Middle frontal gyrus (tissue), 1 donor: Measurements from ENCODE around the gene ATP4A.

ENCODE experiments used
- DNase-seq: peaks from one replicate; pipeline ENCODE4 v3.0.0-alpha.2; 2015; ENCODE audit warnings: low spot score; ENCODE audit errors: extremely low spot score

Gene ATP4A

GRCh38 chr19:35528218-35529038 is 35.0 kb downstream of the ATP4A start, which contains the start of gene SBSN:
TSS of gene SBSN (minus strand) at chr19:35528311. CDS start at chr19:35528281, 30 bp downstream.
- DNase-seq: no peak

DNA sequence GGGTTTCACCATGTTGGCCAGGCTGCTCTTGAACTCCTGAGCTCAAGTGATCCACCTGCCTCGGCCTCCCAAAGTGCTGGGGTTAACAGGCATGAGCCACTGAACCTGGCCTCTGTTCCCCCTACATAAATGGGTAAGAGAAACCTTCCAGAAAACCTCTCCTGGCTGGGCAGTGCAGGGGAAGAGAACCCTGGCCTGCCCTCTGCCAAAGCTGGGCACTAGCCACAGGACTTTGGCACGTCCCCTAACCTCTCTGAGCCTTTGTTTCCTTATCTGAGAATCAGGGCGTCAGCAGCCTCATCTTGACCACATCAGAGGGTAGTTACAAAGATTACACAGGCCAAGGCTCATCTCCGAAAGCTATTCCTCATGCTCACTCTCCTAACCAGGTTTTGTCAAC is 37.6 kb downstream of the ATP4A start:
- no peak for DNase-seq

- DNase-seq: no peak
Observed at GRCh38 chr19:35524181-35524837, 39.1 kb downstream of the ATP4A start.

GRCh38 chr19:35522745-35523327 is 40.6 kb downstream of the ATP4A start:
- DNase-seq: no peak

DNA sequence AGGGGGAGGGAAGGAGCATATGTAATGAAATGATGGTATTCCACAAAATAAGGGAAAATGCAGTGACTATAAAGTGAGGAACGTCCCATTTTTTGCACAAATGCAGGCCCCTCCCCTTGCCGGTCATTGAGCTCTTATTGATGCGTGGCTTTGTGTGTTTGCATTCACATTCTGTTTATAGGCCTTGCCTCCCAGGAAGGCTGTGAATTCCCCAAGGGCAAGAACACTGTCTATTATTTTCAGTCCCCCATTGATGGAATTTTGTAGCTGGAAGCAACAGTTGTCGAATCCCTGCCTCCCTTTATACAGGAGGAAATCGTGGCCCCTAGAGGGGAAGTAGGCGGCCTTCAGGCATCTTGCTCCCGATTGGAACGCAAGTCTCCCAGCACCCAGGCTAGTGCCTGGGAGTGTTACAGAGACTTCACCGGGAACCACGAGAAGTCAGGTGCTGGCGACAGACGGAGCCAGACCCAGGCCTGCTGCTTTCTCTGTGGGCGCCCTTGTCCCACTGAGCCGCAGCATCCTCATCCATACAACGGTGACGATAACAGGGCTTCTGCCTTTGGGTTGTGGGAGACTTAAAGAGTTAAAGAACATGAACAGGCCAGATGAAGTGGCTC is 42.2 kb downstream of the ATP4A start:
- no peak for DNase-seq

GRCh38 chr19:35519291-35519690 is 44.2 kb downstream of the ATP4A start:
- DNase-seq: no peak

DNA sequence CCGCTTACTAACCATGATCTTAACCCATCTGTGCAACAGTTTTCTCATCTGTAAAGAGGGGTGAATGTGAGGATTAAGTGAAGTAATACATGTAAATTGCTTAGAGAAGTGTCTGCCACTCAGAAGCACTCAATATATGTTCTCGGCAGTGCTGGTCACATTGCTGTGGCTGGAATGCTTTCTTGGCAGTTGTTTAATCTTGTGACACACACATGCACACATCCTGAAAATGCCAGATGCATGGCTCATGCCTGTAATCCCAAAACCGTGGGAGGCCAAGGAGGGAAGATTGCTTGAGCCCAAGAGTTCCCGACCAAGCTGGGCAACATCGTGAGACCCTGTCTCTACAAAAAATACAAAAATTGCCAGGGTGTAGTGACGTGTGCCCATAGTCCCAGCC is 45.1 kb downstream of the ATP4A start:
- DNase-seq: no peak

DNA sequence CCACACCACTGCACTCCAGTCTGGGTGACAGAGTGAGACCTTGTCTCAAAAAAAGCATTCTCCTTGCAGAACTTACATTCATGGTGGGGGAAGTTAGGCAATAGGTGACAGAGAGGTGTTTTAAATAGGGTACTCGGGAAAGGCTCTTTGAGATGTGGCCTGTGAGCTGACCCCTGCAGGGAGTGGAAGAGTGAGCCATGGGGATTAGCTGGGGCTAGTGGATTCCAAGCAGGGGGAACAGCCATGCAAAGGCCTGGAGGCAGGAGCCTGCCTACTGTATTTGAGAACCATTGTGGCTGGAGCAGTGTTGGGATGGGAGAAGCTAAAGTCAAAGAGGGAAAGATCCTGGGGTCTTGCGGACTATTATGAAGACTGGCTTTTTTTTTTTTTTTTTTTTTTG is 46.1 kb downstream of the ATP4A start:
- DNase-seq: no peak

DNA sequence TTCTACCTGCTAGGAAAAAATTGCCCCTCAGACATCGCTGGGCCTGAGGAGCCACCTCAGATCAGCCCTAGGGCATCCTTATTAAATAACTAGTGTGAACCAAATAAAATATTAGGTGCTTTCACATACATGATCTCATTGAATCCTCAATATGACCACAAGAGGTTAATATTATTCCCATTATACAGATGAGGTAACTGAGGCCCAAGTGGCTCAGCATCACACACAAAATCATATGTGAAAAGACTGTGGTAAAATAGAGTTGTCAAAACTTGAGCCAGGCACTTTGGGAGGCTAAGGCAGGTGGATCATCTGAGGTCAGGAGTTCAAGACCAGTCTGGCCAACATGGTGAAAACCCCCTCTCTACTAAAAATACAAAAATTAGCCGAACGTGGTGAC is 47.1 kb downstream of the ATP4A start:
- no peak for DNase-seq

GRCh38 chr19:35514282-35514809 is 49.1 kb downstream of the ATP4A start:
- no peak for DNase-seq

GRCh38 chr19:35513628-35514281 is 49.7 kb downstream of the ATP4A start, which contains the start of gene DMKN:
TSS of gene DMKN (minus strand) at chr19:35513649. CDS start at chr19:35513475, 174 bp downstream.
- no peak for DNase-seq

- DNase-seq: no peak
Observed at GRCh38 chr19:35512831-35513627, 50.4 kb downstream of the ATP4A start.

- no peak for DNase-seq
Observed at GRCh38 chr19:35511337-35511736, 52.1 kb downstream of the ATP4A start.

GRCh38 chr19:35510626-35510964 is 52.9 kb downstream of the ATP4A start:
- no peak for DNase-seq

DNA sequence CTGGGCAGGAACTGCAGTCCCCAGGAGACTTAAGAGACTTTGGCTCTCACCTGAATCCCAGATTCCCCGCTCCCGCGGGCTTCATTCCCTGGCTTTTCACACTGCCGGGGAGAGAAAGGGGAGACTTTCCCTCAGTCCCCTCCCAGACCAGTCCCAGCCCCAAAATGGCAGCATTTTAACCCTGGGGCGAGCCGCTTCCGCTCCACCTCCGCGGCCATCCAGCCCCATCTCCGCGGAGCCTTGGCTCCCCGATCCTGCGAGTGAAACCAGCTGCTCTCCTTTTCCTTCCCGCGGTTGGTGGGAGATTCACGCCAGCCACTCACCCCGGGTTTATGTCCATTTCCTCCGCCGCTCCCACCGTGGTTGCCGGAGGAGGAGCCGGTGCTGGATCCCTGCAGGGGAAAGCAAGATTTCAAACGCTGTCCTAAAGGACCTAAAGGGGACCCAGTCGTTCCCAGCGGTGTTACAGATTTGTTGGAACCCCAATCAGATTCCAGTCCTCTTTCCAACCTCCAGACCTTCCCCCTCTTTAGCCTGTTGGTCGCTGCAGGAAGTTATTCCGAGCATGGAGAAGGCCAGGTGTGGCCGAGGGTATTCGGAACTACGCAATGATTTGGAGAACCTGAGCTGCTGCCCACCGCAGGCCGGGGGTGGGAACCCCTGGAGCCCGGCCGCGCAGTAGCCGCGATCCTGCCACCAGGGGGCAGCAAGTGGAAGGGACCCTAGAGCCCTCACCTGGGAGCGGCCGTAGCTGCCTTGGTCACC is 53.4 kb downstream of the ATP4A start:
- no peak for DNase-seq

DNA sequence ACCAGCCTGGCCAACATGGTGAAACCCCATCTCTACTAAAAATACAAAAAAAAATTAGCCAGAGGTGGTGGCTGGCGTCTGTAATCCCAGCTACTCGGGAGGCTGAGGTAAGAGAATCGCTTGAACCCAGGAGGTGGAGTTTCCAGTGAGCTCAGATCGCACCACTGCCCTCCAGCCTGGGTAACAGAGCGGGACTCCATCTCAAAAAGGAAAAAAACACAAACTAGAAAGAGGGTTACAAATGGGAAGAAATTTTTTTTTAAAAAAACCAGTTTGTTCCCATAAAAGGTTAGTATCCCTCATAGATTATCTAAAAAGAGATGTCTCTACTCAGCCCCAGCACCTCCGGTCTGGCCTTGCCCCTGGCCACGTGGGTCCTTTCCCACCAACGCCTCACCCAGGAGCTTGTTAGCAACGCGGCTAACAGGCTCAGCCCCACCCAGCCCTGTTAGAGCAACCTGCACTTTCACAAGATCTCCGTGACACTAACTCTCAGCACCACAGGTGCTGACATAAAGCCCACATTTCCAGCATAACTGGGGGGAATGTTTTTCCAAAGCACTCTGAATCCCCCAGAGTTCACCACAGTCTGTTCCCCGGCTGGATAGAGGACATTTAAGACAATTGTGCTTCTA is 54.3 kb downstream of the ATP4A start:
- no peak for DNase-seq

DNA sequence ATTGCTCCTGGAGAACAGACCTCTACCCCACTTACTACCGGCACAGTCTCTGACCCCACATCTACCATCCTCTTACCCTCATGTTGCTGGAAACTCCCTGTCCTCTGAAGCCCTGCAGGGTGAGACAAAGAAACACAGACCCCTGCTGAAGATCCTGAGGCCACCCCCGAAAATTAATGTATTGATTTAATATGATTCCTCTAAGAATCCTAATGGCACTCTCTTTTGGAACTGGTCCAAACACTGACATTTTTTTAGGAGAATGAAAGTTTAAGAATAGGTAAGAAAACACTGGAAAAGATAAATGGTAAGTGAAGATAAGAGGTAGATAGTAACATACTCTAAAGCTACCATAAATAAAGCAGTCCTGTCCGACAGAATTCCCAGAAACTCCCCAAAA is 55.3 kb downstream of the ATP4A start:
- DNase-seq: no peak

DNA sequence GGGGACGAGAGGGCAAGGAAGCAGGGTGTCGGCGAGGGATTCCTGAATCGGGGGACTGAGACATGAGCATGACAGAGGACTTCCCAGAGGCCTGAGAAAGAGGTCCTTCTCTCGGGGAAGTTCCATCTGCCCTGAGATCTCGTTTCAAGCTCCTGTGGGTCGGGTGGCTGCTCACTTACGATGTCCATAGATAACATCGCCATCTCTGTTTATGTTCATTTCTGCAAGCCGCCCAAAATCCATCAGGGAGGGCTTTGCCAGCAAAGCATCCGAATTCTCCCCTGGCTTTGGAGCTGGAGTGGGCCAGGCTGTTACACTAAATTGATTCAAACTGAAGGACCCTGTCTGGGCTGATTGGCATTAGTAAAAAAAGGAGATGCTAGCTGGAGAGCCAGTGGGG is 55.9 kb downstream of the ATP4A start:
- no peak for DNase-seq

GRCh38 chr19:35506011-35506410 is 57.4 kb downstream of the ATP4A start:
- no peak for DNase-seq
